ENCODE results near the gene EGFR.

The EGFR gene

GRCh38 chr7:55085511-55086412 lies 66.9 kb downstream of the EGFR start:
- no peak for DNase-seq

GRCh38 chr7:55086413-55087201 lies 67.8 kb downstream of the EGFR start:
- peak in 1 of 2 donors; percentile 22 for DNase-seq

DNA sequence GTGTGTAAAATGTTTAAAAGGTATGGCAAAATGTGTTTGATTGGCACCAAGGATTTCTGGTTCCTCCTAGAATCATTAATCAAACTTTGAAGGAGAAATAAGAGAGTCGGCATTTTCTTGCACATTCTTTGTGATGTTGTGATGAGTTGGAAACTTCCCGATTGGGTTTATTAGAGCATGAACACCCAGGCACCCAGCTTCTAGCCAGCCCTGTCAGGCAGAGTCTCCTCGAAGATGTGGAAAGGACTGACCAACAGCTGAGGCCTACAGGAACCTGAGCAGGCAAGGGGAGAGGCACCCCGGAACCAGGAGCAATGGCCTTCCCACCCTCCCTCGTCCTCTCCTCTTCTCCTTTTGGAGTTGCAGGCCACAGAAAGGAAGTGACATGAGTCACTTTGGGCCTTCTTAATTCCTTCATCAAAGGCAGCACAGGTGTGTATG lies 68.7 kb downstream of the EGFR start:
- no peak for DNase-seq

DNA sequence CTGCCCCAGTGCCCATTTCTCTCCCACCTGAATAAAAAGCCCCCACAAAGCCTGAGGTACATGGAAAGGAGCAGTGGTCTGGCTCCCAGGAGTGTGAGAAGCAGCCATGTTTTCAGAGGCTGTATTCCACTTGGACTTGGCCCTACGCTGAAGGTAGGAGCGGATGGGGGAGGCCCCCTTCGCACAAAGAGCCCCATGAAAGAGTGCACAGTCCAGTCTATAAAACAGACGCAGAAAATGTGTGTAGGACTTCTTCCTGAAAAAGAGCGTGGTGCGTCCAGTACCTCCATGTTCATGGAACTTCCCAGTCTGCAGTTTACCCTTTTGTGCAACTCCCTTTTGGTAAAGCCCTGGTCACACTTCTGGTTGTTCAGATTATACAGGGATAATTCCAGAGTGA lies 69.3 kb downstream of the EGFR start:
- DNase-seq = no peak

- no peak for DNase-seq
Observed at GRCh38 chr7:55088620-55089019, 69.8 kb downstream of the EGFR start.

GRCh38 chr7:55092186-55092974 lies 73.6 kb downstream of the EGFR start:
- no peak for DNase-seq

DNA sequence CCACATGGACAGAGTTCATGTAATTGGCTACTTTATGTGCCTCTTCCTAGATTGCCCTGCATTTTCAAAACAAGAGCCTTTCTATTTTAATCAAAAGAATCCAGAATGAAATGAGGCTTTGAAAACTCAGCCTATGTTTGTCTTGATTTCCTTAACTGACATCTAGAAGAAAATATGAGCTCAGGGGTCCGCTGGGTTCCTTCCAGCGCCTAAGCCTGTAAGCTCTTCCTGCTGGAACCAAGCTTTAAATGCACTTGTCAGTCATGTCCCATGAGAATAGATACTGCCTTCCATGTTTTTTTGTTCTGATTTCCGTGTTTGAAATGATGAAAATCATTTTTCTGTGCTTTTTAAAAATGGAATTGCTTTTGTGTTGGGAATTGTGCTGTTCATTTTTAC lies 74.2 kb downstream of the EGFR start:
- no peak for DNase-seq

DNA sequence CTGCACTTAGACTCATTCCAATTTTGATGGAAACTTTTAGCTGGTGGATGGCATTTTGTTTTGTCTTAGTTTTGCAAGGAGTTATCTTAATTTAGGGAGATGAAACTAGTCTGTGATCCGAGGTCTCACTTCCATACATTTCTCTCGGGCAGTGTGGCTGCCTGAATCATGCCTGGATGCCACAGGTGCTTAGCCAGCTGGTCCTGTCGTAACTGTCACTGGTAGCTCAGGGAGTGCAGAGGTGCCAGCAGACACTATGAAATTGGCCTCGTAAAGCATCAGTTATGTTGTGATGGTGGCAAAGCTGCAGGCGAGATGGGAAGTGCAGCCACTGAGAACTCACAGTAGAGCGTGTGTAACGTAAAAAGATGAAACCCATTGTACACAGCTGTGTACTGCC lies 74.9 kb downstream of the EGFR start:
- DNase-seq = no peak

- DNase-seq = no peak
Observed at GRCh38 chr7:55094092-55094690, 75.4 kb downstream of the EGFR start.

GRCh38 chr7:55095672-55096071 lies 76.9 kb downstream of the EGFR start:
- no peak for DNase-seq

DNA sequence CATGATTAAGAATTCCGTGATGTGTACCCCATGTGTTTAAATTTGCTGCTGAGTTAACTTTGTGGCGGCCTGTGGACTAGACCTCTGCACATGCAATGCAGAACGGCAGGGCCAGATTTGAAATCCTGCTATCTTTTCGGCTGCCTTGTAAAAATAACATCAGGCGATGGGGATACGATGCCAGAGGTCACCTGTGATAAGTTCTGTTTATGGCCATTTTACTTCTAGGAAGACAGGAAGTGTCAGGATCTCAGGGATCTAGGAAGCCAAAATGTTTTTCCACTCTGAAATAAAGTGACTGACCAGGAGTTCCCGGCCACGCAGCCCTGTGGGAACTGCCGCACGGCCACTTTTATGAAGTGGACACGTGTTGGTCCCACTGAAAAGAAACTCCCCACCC lies 77.5 kb downstream of the EGFR start:
- no peak for DNase-seq

DNA sequence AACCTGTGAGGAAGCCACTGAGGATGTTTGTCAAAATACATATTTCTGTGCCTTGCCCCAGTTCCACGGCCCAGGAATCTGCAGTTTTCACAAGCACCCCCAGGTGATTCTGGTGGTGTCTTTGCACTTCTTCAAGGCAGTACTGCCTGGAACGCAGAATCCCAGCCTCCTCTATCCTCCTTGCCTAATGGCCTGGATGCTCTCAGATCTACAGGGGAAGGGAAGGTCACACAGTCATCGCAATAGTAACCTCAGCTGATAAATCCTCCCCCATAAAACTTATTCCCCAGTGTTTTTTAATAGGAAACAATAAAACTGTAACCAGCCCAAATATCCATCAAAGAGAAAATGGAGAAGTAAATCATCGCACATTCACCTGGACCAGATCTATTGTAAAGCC lies 78.3 kb downstream of the EGFR start:
- DNase-seq = no peak

GRCh38 chr7:55099066-55099820 lies 80.4 kb downstream of the EGFR start:
- no peak for DNase-seq

- no peak for DNase-seq
Observed at GRCh38 chr7:55099821-55100543, 81.2 kb downstream of the EGFR start.

- no peak for DNase-seq
Observed at GRCh38 chr7:55100544-55101327, 81.9 kb downstream of the EGFR start.

DNA sequence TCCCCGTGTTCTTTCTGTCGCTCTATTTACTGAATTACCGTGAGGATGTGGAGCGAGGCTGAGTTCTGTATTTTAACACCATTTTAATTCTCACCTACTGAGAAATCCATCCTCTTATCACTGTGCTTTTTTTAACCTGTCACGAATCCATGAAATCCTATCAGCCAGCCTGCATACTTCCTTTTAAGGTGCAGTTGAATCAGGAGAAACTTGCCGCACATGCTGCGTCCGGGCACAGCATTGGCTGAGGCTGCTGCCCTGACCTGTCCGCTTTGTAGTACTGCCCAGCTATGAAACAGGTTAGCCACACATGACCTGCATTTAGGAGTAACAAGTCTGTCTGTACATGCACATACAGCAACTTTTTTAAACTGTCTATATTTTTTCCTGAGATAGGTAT lies 82.5 kb downstream of the EGFR start:
- no peak for DNase-seq

GRCh38 chr7:55104123-55104522 lies 85.3 kb downstream of the EGFR start:
- DNase-seq = no peak

DNA sequence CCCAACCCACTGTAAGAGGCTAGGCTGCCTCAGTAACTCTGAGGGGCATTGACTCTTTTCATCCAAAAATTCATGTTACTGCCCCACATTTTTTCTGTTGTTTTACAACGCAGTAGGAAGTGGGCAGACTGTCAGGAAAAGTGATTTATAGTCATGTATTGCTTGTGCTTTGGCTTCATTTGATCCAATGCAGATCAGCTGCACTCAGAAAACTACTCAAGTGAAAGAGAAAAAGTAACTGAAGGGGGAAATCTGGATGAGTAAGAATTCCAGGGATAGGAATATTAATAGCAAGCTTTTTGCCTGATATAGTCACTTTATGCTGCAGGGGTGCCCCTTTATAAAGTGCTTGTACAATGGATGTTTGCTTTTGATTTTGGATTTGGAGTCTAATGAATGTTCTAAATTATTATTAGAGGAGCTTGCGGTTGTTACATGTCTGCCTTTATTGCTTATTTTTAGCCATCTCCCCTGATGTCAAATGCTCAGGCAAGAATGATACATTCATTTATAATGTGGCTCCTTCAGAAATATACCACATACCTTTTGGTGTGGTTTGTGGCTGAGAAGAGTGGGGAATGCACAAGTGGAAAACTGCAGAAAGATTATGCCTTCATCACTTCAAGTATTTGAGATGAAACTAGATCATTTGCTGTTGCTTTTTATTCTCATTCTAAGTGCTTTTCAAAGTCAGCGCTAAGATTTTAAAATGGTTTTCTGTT lies 86.1 kb downstream of the EGFR start:
- DNase-seq = no peak

GRCh38 chr7:55105952-55106351 lies 87.1 kb downstream of the EGFR start:
- no peak for DNase-seq

- no peak for DNase-seq
Observed at GRCh38 chr7:55107946-55108345, 89.1 kb downstream of the EGFR start.
